Measurements from ENCODE around the gene C1QTNF8. TPM values are rescaled to one million over a fixed set of nuclear protein-coding genes. Genes with fewer than 3 reads are reported as not detected.

Gene C1QTNF8
- total RNA-seq, 1 experiment from 2014 or later, result not detected

DNA sequence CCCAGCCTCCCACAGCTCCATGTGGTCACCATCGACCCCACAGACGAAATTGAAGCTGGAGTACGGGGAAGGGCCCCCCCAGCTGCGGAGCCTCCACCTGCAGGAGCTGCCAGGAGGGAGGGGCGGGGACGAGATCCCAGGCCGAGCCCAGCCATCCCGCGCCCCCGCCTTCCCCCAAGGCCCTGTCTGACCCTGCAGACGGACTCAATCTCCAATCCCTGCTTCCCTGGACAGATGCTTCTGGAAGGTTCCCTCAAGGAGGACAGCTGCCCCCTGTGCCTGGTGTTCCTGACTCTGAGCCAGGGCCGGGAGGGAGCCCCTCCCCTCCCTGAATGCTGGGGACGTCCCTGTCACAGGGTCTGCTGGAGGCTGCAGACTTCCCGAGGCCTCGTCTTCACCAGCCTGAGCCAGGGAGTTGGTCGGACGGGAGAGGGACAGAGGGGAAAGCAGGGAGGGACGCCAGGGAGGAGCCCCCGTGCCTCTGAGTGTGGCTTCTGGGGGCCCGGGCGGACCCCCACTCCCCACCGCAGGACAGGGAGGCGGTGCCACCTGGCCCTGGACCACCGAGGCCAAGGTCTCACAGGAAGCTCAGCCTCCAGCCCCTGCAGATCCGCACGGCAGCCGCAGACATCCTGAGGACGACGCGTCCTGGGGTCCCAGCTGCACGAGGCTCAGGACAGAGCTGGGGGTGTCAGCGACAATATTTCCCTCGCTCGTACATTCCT, 21.3 kb upstream of the C1QTNF8 start:
- in situ Hi-C loops (cut with HindIII; ENCODE audit: low pct_unique_long_range_greater_than_20kb, low sequenced_read_pairs), result no loop called here

DNA sequence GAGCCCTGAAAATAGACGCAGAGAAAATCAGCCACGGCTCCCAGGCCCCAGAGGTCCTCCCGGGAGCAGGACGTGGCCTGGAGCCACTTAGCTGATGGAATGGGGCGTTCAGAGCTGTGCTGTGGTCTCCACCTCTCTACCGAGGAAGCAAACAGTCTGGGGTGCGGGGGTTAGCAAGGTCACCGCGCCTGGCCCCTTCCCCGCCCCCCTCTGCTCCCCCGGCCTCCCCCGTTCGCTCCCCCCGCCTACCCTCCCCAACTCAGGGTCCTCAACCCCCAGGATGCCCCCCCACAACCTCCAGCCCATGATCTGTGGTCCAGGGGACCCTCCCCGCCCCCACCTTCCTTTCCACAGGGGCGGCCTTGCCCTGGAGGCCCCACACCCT, 20.6 kb upstream of the C1QTNF8 start:
- in situ Hi-C loops (cut with HindIII; ENCODE audit: low pct_unique_long_range_greater_than_20kb, low sequenced_read_pairs), result no loop called here
- no peak for DNase-seq (ENCODE audit: low read depth, low spot score)

More for the DNA sequence above, 21.3 kb upstream of the C1QTNF8 start:
- DNase-seq (ENCODE audit: low read depth, low spot score), result no peak

DNA sequence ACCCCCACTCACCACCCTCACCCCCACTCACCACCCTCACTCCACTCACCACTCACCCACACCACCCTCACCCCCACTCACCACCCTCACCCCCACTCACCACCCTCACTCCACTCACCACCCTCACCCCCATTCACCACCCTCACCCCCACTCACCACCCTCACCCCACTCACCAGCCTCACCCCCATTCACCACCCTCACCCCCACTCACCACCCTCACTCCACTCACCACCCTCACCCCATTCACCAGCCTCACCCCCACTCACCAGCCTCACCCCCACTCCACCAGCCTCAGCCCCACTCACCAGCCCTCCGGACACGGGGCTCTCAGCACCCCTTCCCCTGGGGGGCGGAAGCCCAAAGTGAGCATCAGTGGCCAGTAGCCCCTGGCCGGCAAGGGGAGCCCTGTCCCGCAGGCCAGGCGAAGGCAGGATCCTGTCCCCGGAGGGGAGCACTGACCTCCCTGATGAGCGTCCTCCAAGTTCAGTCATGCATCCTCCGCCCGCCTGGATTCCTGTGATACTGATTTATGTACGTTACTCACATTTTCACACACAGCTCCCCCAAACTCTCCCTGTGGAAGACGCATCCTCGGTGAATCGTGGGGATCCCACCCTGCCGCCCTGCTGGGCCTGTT, 18.0 kb upstream of the C1QTNF8 start:
- in situ Hi-C loops (cut with HindIII; ENCODE audit: low pct_unique_long_range_greater_than_20kb, low sequenced_read_pairs), result no loop called here

DNA sequence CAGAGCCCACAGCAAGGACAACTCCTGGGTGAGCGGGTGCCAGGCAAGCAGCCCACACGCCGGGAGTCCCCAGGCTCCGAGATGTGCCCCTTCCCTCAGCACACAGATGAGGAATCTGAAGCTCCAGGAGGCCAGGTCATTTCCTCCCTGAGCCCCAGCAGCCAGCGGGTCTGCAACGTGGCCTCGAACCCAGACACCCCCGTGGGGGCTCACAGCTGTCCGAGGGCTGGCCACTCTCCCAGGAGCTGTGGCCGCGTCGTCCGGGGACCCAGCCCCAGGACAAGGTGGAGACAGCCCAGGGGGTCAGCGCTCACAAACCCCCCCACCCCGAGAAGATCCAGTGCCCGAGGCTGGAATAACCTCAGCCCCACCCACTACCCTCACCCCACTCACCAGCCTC, 17.4 kb upstream of the C1QTNF8 start:
- in situ Hi-C loops (cut with HindIII; ENCODE audit: low pct_unique_long_range_greater_than_20kb, low sequenced_read_pairs), result no loop called here
- DNase-seq (ENCODE audit: low read depth, low spot score), result no peak

More for the DNA sequence above, 18.0 kb upstream of the C1QTNF8 start:
- no peak for DNase-seq (ENCODE audit: low read depth, low spot score)

DNA sequence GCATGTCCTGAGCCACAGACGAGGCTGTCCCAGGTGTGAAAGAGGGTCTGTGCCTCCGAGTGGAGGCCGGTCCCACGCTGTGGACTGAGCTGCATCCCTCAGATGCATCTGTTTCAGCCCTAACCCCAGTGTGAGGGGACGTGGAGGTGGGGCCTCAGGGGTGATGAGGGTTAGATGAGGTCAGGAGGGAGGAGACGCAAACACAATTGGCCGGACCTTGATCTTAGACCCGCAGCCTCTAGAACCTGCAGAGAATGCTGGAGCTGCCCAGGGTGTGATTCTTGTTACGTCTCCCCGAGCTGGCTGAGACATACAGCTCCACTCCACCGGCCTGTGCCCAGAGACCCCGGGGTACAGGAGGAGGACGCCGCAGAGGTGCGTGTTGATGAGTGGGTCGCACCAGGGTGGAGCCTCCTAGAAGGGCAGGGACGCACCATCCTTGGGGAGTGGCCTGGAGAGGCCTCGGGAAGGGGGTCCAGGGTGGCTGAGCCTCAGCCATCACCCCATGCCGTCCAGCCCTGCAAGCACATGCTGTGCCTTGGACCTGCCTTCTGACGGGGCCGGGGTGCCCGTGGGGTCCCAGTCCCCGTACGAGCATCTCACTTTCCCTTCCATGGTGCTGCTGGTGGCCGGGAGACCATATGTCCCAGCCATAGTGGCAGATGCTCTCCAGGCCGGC, 16.6 kb upstream of the C1QTNF8 start:
- no peak for DNase-seq (ENCODE audit: low read depth, low spot score)
- in situ Hi-C loops (cut with HindIII; ENCODE audit: low pct_unique_long_range_greater_than_20kb, low sequenced_read_pairs), result no loop called here

DNA sequence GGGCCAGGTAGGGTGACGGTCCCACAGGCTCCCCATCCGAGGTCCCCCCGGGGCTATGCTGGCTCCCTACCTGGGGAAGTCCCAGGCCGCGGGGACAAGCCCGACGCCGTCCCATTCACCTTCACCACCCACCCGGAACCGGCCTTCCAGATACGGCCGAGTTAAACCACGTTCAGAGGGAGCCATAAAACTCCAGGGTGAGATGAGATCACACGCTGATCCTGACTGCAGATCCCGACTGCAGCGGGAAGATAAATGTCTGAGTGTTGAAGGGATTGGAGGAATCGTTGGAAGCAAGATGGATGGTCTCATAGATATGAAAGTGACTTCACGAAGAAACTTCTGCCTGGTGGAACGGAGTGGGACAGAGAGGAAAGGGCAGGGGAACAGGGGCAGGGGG, 13.6 kb upstream of the C1QTNF8 start:
- no peak for DNase-seq (ENCODE audit: low read depth, low spot score)
- in situ Hi-C loops (cut with HindIII; ENCODE audit: low pct_unique_long_range_greater_than_20kb, low sequenced_read_pairs), result no loop called here

- in situ Hi-C loops (cut with HindIII; ENCODE audit: low pct_unique_long_range_greater_than_20kb, low sequenced_read_pairs), result no loop called here
- DNase-seq (ENCODE audit: low read depth, low spot score), result no peak
Measured at GRCh38 chr16:1108299-1109252, 12.5 kb upstream of the C1QTNF8 start.

GRCh38 chr16:1107731-1108130, 11.7 kb upstream of the C1QTNF8 start:
- no peak for DNase-seq (ENCODE audit: low read depth, low spot score)
- in situ Hi-C loops (cut with HindIII; ENCODE audit: low pct_unique_long_range_greater_than_20kb, low sequenced_read_pairs), result no loop called here

DNA sequence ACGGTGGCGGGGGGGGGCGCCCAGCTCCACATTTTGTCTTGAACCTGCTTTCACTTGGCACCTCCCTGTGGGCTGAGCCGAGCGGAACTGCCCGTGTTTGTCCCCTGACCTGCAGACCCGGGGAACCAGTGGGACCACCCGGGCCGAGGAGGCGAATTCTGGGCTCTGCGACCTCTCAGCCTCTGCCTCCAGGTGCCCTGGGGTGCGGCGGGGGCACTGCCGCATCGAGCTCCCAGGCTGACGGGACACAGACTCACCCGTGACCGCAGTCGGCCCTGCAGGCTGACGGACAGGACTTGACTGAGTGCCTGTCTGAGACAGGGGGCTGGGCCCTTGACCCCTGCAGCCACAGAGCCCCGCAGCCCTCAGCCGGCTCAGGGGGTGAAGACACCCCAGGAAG, 11.1 kb upstream of the C1QTNF8 start:
- DNase-seq (ENCODE audit: low read depth, low spot score), result no peak
- in situ Hi-C loops (cut with HindIII; ENCODE audit: low pct_unique_long_range_greater_than_20kb, low sequenced_read_pairs), result no loop called here

- in situ Hi-C loops (cut with HindIII; ENCODE audit: low pct_unique_long_range_greater_than_20kb, low sequenced_read_pairs), result no loop called here
- no peak for DNase-seq (ENCODE audit: low read depth, low spot score)
Measured at GRCh38 chr16:1106659-1107058, 10.6 kb upstream of the C1QTNF8 start.

DNA sequence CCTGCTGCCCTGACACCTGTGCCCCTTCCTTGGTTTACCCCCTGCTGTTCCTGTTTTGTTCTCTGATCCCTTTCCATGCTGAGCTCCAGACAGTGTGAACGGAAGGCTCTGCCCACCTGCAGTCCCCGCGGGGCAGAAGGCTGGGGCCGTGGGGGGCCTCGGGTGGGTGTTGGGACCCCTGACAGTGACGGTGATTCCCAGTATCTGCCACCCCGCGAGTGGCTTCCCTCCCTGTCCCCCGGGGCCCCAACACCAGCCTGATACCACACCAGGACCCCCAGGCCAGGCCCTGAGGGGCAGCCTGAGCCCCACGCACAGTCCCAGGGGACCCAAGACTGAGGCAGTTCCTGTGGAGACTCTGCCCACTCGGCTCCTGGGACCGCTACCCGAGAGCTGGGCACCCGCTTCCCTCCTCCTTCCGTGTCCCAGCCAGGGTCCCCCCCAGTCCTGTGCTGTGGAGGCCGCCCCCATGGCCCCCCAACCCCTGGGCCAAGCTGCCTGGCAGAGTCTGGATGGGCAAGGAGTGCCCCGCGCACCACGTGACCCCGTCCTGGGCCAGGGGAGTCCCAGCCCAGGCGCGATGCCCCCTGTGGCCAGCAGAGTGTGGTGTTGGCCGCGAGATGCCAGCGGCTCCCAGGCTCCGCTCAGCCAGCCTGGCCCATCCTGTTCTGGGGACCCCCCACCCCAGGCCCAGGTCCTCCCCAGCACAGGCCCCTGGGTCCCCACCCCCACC, 10.0 kb upstream of the C1QTNF8 start:
- in situ Hi-C loops (cut with HindIII; ENCODE audit: low pct_unique_long_range_greater_than_20kb, low sequenced_read_pairs), result no loop called here
- DNase-seq (ENCODE audit: low read depth, low spot score), result peak; percentile 76

- in situ Hi-C loops (cut with HindIII; ENCODE audit: low pct_unique_long_range_greater_than_20kb, low sequenced_read_pairs), result no loop called here
Measured at GRCh38 chr16:1103636-1103980, 7.6 kb upstream of the C1QTNF8 start.

DNA sequence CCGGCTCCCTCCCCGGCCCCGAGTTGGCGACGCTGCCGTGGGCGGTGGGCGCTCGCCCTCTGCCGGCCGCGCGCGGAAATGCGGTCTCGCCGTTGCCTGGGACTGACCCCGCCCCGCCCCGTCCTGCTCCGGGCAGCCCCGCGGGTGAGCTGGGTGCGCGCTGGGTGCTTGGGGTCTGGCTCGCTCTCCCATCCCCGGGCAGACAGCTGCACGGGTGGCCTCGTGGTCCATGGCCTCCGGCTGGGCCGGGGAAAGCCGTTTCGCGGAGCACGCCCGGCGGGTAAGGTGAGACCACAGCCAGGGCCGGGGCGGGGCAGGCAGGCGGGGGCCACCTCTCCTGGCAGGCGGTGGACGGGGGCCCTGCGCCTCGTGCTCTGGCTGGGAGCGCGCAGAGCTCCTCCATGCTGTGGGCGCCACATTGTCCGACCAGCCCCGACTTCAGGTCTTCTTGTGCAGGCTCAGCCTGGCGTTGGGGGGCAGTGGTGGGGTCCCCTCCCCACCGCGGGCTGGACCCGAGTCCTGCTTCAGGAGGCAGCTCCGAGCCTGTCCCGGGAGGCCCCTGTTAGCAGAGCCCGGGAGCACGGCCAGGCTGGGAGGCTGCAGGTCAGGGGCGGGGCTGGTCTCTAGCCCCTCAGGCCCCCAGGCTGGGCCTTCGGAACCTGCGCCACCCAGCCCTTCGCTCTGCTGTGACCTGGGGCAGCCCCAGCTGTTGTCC, 7.0 kb upstream of the C1QTNF8 start:
- DNase-seq (ENCODE audit: low read depth, low spot score), result peak; percentile 31
- in situ Hi-C loops (cut with HindIII; ENCODE audit: low pct_unique_long_range_greater_than_20kb, low sequenced_read_pairs), result no loop called here

More at GRCh38 chr16:1103636-1103980, 7.6 kb upstream of the C1QTNF8 start:
- no peak for DNase-seq (ENCODE audit: low read depth, low spot score)

- in situ Hi-C loops (cut with HindIII; ENCODE audit: low pct_unique_long_range_greater_than_20kb, low sequenced_read_pairs), result no loop called here
- no peak for DNase-seq (ENCODE audit: low read depth, low spot score)
Measured at GRCh38 chr16:1102333-1102700, 6.3 kb upstream of the C1QTNF8 start.

- in situ Hi-C loops (cut with HindIII; ENCODE audit: low pct_unique_long_range_greater_than_20kb, low sequenced_read_pairs), result no loop called here
Measured at GRCh38 chr16:1101573-1102332, 5.7 kb upstream of the C1QTNF8 start.

DNA sequence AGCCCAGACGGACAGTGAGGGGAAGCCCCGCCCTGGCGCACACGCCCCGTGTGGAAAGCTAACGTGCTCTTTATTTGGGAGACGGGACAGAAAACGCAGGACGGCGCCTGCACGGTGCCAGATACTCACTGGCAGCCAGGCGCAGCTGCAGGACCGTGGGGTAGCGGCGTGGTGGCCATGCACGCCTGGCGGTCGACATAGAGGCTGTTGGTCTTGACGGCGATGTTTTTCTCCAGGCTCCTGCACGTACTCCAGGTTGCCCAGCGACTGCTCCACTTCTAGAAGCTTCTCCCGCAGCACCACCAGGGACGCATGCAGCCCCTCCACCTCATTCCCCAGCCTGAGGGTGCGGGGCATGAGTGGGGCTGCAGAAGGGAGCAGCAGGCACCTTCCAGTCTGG, 5.1 kb upstream of the C1QTNF8 start:
- DNase-seq (ENCODE audit: low read depth, low spot score), result no peak
- in situ Hi-C loops (cut with HindIII; ENCODE audit: low pct_unique_long_range_greater_than_20kb, low sequenced_read_pairs), result no loop called here

More at GRCh38 chr16:1101573-1102332, 5.7 kb upstream of the C1QTNF8 start:
- no peak for DNase-seq (ENCODE audit: low read depth, low spot score)

All from SK-MEL-5 (cell line).